ENCODE measurements around the gene IQUB. TPM values are rescaled to one million over a fixed set of nuclear protein-coding genes. Genes with fewer than 3 reads are reported as not detected.

Gene IQUB
- total RNA-seq: 0.83 and 1.2 TPM in 2 replicates

DNA sequence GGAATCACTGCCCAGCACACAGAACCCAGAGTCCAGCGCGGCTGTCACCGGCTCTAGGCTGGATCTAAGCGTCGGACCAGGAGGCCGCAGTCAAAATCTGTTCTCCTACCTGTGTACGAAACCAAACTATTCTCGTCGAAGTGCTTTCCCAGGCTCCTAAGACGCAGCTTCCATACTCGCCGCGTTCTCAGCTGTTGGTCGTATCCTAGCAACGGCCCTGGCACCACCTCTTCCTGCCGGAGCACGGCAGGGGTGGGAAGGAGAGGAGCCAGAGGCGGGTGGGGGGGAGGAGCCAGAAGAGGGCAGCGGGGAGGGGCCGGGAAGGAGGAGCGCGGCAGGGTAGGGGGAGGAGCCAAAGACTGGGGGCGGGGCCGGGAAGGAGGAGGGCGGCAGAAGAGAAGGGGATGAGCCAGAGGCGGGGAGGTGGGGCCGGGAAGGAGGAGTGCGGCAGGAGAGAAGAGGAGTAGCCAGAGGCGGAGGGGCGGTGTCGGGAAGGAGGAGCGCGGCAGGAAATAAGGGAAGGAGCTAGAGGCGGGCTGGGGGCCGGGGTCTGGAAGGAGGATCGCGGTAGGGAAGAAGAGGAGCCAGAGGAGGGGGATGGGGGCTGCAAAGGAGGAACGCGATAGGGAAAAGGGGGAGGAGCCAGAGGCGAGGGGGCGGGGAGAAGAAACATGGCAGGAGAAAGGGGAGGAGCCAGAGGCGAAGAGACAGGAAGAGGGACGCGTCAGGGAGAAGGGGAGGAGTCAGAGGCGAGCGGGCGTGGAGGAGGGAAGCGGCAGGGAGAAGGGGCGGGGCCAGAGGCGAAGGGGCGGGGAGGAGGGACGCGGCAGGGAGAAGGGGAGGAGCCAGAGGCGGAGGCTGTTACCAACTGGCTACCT is at the start of gene IQUB:
IQUB (minus strand) TSS at position 213 of the 878 bp plus-strand sequence. CDS start 22,255 bp downstream, outside the sequence.

DNA sequence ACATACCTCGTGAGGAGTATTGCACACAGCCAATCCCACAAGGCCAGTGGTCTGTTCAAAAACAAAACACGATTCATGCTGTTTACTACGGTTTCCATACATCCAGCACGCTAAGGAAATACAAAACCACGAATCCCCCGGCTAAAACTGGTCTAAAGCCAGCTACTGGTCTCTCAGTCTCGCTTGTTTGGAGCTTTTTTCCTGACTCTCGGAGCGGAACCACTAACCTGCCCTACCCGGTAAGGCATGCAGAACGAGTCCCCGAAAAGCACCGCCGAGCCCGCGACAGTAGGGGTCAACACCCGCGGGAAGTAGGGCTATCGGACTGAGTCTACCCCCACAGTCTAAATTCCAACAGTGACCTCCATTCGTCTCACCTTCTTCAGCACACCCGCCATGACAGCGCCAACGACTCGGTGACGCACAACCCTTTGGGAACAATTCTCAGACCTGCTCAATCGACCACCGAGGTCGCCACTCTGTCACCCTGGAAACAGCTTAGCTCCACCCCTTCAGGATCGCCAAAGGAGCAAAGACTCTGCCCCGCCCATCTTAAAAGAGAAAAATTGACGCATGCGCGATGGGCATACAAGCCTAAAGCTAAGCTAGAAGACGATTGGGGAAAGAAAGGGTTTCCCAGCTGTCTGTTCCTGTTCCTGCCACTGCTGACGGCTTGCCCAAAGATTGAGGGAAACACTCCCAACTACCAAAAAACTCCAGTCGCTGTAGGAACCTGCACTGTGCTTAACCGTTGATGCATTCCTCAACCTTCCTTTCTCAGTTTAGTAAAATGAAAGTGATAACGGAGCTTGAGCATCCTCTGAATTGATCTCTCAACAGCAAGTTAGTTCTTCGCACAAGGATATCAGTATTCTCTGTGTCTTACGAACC is 23.2 kb upstream of the IQUB start, which contains the start of gene NDUFA5:
NDUFA5 (minus strand) TSS at position 421 of the 891 bp plus-strand sequence; CDS start at position 398, 23 bp downstream.

Other genes with a start within 250 kb of the IQUB start
- gene NDUFA5, start 23.2 kb upstream of the IQUB start, total RNA-seq: 21.5 and 46.3 TPM in 2 replicates
- not detected in 2 replicates for gene ASB15, start 67.2 kb upstream of the IQUB start, total RNA-seq
- gene LMOD2, start 121.3 kb upstream of the IQUB start, total RNA-seq: not detected in 2 replicates
- gene WASL, start 214.4 kb upstream of the IQUB start, total RNA-seq: 11.7 and 16.9 TPM in 2 replicates